Gastroesophageal sphincter (tissue), 3 donors: ENCODE results near the gene OCEL1.

ENCODE experiments used
- CTCF ChIP-seq, 4 experiments: fragments of 200-600 bp in 2 of 4; fragments of 450-650 bp in 2 of 4; sonication (generic) in 1 of 4; IDR thresholded peaks; one replicate each; pipeline ENCODE4 v1.5.1; 2017 to 2019; ENCODE audit warnings: antibody characterized with exemption in 4 of 4, mild to moderate bottlenecking in 2 of 4, moderate library complexity in 2 of 4
- EP300 ChIP-seq: sonication (generic); formaldehyde crosslinking; IDR thresholded peaks from one replicate; pipeline ENCODE4 v1.6.1; 2017; ENCODE audit warnings: antibody characterized with exemption, mild to moderate bottlenecking
- POLR2AphosphoS5 ChIP-seq: sonication (generic); formaldehyde crosslinking; IDR thresholded peaks from one replicate; pipeline ENCODE4 v1.6.1; 2017; ENCODE audit warnings: antibody characterized with exemption

- TF ChIP-seq CTCF (IDR thresholded peaks at IDR 0.05) = no peak
- no peak for TF ChIP-seq EP300
- TF ChIP-seq POLR2AphosphoS5 = no peak
These were observed 36.5 kb downstream of the OCEL1 start for GRCh38 chr19:17262557-17262956.
